Neutrophil (primary cell): ENCODE data around the gene MAL.

ENCODE experiments used
- H3K27ac ChIP-seq: fragments of 200-600 bp; sonication (generic); 2 replicates; pipeline ENCODE4 v1.5.1; 2016; ENCODE audit warnings: mild to moderate bottlenecking, moderate library complexity
- H3K27me3 ChIP-seq: fragments of 200-600 bp; sonication (generic); 2 replicates; pipeline ENCODE4 v1.6.0; 2016; ENCODE audit warnings: mild to moderate bottlenecking
- H3K36me3 ChIP-seq: fragments of 200-600 bp; sonication (generic); 2 replicates; pipeline ENCODE4 v1.5.1; 2017
- H3K4me1 ChIP-seq, 2 experiments: fragments of 200-600 bp in 1 of 2; sonication (generic) in 1 of 2; 1 replicate in 1 of 2; 2 replicates in 1 of 2; pipeline versions ENCODE4 v1.5.1 to v1.6.1; 2013 to 2016; ENCODE audit warnings: low read depth in 1 of 2, low read length in 1 of 2, mild to moderate bottlenecking in 1 of 2, moderate library complexity in 1 of 2; ENCODE audit not compliant: control insufficient read depth in 1 of 2, insufficient read depth in 1 of 2
- H3K4me3 ChIP-seq, 2 experiments: fragments of 200-600 bp in 1 of 2; sonication (generic) in 1 of 2; 1 replicate in 1 of 2; 2 replicates in 1 of 2; pipeline ENCODE4 v1.5.1; 2013 to 2016; ENCODE audit warnings: low read depth in 1 of 2, low read length in 1 of 2, mild to moderate bottlenecking in 1 of 2, moderate library complexity in 1 of 2
- H3K9me3 ChIP-seq: fragments of 200-600 bp; sonication (generic); 2 replicates; pipeline ENCODE4 v1.5.1; 2016
- TF ChIP-seq, protein P1 (sequence below): fragments of 200-600 bp; sonication (generic); IDR thresholded peaks from 2 replicates; pipeline ENCODE4 v1.5.1; 2016; ENCODE audit warnings: antibody characterized with exemption

MAL gene

DNA sequence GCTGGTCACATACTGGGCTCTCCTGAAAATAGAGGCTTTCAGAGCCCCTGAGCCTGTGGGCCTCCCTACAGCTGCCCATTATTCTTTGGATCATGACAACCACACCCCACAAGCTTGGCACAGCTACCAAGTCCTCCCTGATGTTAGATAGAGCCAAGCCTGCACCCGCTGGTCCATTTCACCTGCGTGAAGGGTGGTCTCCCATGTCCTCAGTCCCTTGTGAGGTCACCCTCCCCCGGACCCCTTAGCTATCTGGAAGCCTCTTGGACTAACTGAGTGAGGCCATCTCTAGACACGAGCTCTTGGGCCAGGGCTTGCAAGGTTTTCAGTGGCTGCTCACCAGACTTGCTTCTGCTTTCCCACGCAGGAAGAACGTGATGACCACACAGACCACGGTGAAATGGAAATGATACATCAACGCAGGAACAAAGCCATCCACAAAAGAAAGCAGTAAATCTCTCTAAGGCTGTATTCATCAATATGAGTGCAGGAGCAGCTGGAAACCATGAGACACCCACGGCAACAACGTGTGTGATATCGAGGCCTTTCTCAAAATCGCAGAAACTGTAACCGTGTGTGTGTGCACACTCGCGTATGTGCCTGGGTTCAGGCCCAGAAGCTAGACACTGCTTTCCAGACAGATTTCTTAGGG lies 10.1 kb upstream of the MAL start:
- H3K27me3 ChIP-seq = no peaks in the 10 kb centered on the region
- TF ChIP-seq, protein P1, sequence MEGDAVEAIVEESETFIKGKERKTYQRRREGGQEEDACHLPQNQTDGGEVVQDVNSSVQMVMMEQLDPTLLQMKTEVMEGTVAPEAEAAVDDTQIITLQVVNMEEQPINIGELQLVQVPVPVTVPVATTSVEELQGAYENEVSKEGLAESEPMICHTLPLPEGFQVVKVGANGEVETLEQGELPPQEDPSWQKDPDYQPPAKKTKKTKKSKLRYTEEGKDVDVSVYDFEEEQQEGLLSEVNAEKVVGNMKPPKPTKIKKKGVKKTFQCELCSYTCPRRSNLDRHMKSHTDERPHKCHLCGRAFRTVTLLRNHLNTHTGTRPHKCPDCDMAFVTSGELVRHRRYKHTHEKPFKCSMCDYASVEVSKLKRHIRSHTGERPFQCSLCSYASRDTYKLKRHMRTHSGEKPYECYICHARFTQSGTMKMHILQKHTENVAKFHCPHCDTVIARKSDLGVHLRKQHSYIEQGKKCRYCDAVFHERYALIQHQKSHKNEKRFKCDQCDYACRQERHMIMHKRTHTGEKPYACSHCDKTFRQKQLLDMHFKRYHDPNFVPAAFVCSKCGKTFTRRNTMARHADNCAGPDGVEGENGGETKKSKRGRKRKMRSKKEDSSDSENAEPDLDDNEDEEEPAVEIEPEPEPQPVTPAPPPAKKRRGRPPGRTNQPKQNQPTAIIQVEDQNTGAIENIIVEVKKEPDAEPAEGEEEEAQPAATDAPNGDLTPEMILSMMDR = no peak
- H3K9me3 ChIP-seq = no peaks in the 10 kb centered on the region

DNA sequence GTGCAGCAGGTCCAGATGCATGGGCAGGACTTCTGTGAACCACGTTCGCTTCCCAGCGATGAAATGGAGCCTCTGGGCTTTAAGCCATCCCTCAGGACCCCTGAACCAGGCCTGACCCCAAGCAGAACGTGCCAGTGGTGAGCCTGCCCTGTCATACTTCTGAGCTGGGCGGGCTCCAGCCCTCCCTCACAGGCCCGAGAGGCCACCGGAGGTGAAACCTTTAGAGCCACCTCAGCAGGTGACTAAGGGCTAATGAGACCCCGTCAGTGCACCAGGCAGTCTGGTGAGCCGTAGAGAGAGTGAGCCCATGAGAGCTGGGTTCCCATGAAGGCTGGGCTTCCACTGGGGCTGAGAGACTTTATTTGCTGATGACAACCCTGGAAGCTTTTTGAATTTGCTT lies 8.9 kb upstream of the MAL start:
- TF ChIP-seq, protein P1 = no peak

More for the DNA sequence above, 10.1 kb upstream of the MAL start:
- Histone ChIP-seq H3K4me3 (no peak overlapping the region), H3K36me3 (no peaks in the 10 kb centered on the region), H3K4me1 (no peaks in the 10 kb centered on the region), H3K27ac (no peak overlapping the region)

DNA sequence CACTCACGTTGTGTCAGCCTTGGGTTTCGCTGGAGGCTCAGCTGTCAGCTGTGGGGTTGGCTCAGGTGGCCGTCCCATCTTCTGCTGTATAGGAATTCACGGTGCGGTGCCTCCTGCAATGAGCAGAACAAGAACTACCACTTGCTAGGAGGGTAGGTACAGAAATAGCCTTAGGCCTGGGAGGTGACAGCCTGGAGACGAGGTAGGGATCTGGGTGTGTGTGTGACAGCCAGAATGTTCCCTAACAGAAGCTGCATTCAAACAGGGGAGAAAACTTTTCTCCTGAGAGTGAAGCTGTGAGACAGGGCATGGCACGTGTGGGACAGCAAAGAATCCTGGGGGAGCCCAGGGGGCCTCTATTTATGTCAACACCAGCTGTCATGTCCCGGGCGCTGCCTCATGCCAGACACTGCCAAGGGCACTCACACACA lies 8.4 kb upstream of the MAL start:
- H3K27me3 ChIP-seq = peaks cover 4% of the 10 kb centered on the region

More for the DNA sequence above, 8.9 kb upstream of the MAL start:
- Histone ChIP-seq H3K27ac (no peak overlapping the region), H3K4me3 (no peak overlapping the region), H3K27me3 (no peaks in the 10 kb centered on the region), H3K36me3 (no peaks in the 10 kb centered on the region), H3K4me1 (no peaks in the 10 kb centered on the region), H3K9me3 (no peaks in the 10 kb centered on the region)

DNA sequence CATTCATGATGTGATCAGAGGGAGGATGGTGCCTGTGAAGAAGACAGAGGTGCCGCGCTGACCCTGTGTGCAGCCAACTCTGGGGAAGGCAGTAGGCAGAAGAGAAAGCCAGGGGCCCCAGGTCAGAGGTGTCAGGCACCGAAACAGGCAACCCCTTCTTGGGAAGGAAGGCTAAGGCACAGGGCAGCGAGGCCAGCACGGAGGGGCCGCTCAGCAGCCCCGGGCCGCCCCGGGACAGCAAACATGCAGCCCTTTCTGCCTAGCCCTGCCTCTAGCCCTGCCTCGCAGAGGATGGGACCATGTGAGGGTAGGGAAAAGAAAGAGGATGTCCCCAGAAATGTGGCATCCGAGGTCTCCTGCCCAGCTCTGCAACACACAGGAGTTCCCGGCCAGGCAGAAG lies 7.7 kb upstream of the MAL start:
- H3K4me1 ChIP-seq = no peaks in the 10 kb centered on the region
- H3K9me3 ChIP-seq = no peaks in the 10 kb centered on the region
- TF ChIP-seq, protein P1 = no peak
- H3K4me3 ChIP-seq = no peak overlapping the region
- H3K27ac ChIP-seq = no peak overlapping the region
- H3K36me3 ChIP-seq = no peaks in the 10 kb centered on the region
- H3K27me3 ChIP-seq = peaks cover 11% of the 10 kb centered on the region

More for the DNA sequence above, 8.4 kb upstream of the MAL start:
- no peak overlapping the region for H3K4me3 ChIP-seq
- H3K27ac ChIP-seq = no peak overlapping the region
- H3K4me1 ChIP-seq = no peaks in the 10 kb centered on the region
- H3K36me3 ChIP-seq = no peaks in the 10 kb centered on the region
- TF ChIP-seq, protein P1 = no peak
- H3K9me3 ChIP-seq = no peaks in the 10 kb centered on the region

DNA sequence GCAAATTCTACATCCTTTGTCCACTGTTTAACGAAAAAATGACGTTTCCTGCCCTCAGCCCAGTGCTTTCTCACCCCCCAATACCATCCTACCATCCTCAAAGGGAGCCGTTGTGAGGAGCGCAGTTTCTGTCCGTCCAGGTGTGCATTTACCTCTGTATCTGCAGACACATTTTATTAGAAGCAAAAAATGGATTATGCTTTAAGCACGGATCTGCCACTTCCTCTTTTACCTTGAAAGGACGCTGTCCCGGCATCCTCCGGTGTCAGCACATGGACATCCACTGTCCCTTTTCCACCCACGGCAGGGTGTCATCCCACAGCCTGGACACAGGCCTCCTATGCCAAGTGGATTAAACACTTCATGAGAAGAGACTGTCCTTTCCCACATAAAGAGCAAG lies 7.2 kb upstream of the MAL start:
- H3K9me3 ChIP-seq = no peaks in the 10 kb centered on the region
- H3K27ac ChIP-seq = no peak overlapping the region
- H3K4me1 ChIP-seq = no peaks in the 10 kb centered on the region
- peaks cover 16% of the 10 kb centered on the region for H3K27me3 ChIP-seq
- no peaks in the 10 kb centered on the region for H3K36me3 ChIP-seq
- no peak overlapping the region for H3K4me3 ChIP-seq
- TF ChIP-seq, protein P1 = no peak
